H1 (cell line): ENCODE data around the gene STAT1. TPM values are rescaled to one million over a fixed set of nuclear protein-coding genes. Genes with fewer than 3 reads are reported as not detected.

ENCODE experiments used
- CTCF ChIA-PET: fragments of 300-600 bp; sonication (Branson Sonifier 250); formaldehyde crosslinking; loops from one replicate; lab custom pipeline; 2021; ENCODE audit not compliant: partially characterized antibody; lab: Charles Lee
- POLR2A ChIA-PET: fragments of 300-600 bp; sonication (Branson Sonifier 250); formaldehyde crosslinking; loops from one replicate; lab custom pipeline; 2021; ENCODE audit warnings: inconsistent platforms; ENCODE audit not compliant: partially characterized antibody; lab: Charles Lee
- DNase-seq, 2 experiments: peaks; one replicate each; pipeline versions ENCODE4 v3.0.0 to v3.0.0-alpha.2; 2010 to 2022; ENCODE audit warnings: low spot score in 2 of 2, low read depth in 1 of 2, mixed read lengths in 1 of 2
- FAIRE-seq: peaks from 2 replicates; lab custom pipeline; 2011; peaks lifted over from hg19 to GRCh38; lab: Jason Lieb, UNC
- H2AFZ ChIP-seq: 2 replicates; pipeline ENCODE4 v1.8.1; 2012; ENCODE audit warnings: low read length, inconsistent platforms
- H2AK5ac ChIP-seq: 2 replicates; pipeline ENCODE4 v1.6.1; 2013; ENCODE audit warnings: low read depth, low read length
- H2BK120ac ChIP-seq: replicated peaks from 2 replicates; pipeline ENCODE3; 2013; ENCODE audit warnings: low read depth, low read length, inconsistent platforms
- H2BK12ac ChIP-seq: 2 replicates; pipeline ENCODE4 v1.6.1; 2013; ENCODE audit warnings: low read depth, low read length
- H2BK15ac ChIP-seq: 2 replicates; pipeline ENCODE4 v1.6.1; 2013; ENCODE audit warnings: low read length
- H2BK20ac ChIP-seq: 2 replicates; pipeline ENCODE4 v1.6.1; 2013; ENCODE audit warnings: low read length
- H2BK5ac ChIP-seq: 2 replicates; pipeline ENCODE4 v1.6.1; 2013; ENCODE audit warnings: low read depth, low read length
- H3K14ac ChIP-seq: 2 replicates; pipeline ENCODE4 v1.6.1; 2013; ENCODE audit warnings: inconsistent platforms; ENCODE audit not compliant: insufficient read length
- H3K18ac ChIP-seq: 2 replicates; pipeline ENCODE4 v1.6.1; 2013; ENCODE audit warnings: low read length; ENCODE audit errors: extremely low read depth
- H3K23ac ChIP-seq: 2 replicates; pipeline ENCODE4 v1.6.1; 2013; ENCODE audit warnings: inconsistent platforms; ENCODE audit not compliant: insufficient read length
- H3K23me2 ChIP-seq: 2 replicates; pipeline ENCODE4 v1.6.1; 2013; ENCODE audit warnings: low read depth, low read length
- H3K27ac ChIP-seq: 2 replicates; pipeline ENCODE4 v1.6.1; 2011; ENCODE audit warnings: low read depth, low read length, inconsistent platforms
- H3K27me3 ChIP-seq, 4 experiments: replicated peaks in 1 of 4; 1 replicate in 1 of 4; 2 replicates in 3 of 4; pipeline versions ENCODE4 v1.6.1 to v1.8.1; 2011 to 2013; ENCODE audit warnings: low read length in 3 of 4, mild to moderate bottlenecking in 3 of 4, inconsistent platforms in 2 of 4, mixed read lengths in 2 of 4, moderate library complexity in 1 of 4; ENCODE audit not compliant: control insufficient read depth in 3 of 4, insufficient read depth in 3 of 4; ENCODE audit errors: extremely low read depth in 1 of 4
- H3K36me3 ChIP-seq, 4 experiments: 2 replicates each; pipeline versions ENCODE4 v1.6.1 to v1.8.1; 2011 to 2013; ENCODE audit warnings: mild to moderate bottlenecking in 4 of 4, low read length in 3 of 4, moderate library complexity in 2 of 4, control low read depth in 1 of 4, inconsistent platforms in 1 of 4; ENCODE audit not compliant: insufficient read depth in 4 of 4, control insufficient read depth in 2 of 4
- H3K4ac ChIP-seq: replicated peaks from 2 replicates; pipeline ENCODE3; 2013; ENCODE audit warnings: low read length, low read depth, mixed read lengths, inconsistent platforms; ENCODE audit not compliant: insufficient read length
- H3K4me1 ChIP-seq, 4 experiments: replicated peaks in 1 of 4; 1 replicate in 1 of 4; 2 replicates in 3 of 4; pipeline versions ENCODE4 v1.6.1 to v1.8.1; 2011 to 2013; ENCODE audit warnings: low read length in 3 of 4, inconsistent platforms in 2 of 4, mixed read lengths in 1 of 4; ENCODE audit not compliant: insufficient read depth in 4 of 4, control insufficient read depth in 3 of 4
- H3K4me2 ChIP-seq, 2 experiments: 2 replicates each; pipeline versions ENCODE4 v1.6.1 to v1.8.1; 2011 to 2013; ENCODE audit warnings: low read depth in 2 of 2, low read length in 2 of 2, control low read depth in 1 of 2, inconsistent platforms in 1 of 2, mild to moderate bottlenecking in 1 of 2; ENCODE audit not compliant: insufficient read depth in 1 of 2
- H3K4me3 ChIP-seq, 4 experiments: fragments of 200-600, 300-600 bp in 1 of 4; sonication (generic), shearing (Covaris generic), sonication (Bioruptor Twin) in 1 of 4; 2 replicates each; pipeline versions ENCODE4 v1.5.1 to v1.8.1; 2011 to 2016; ENCODE audit warnings: low read length in 4 of 4, low read depth in 3 of 4, control low read depth in 2 of 4, inconsistent platforms in 2 of 4, mild to moderate bottlenecking in 2 of 4, mixed read lengths in 1 of 4, moderate library complexity in 1 of 4; ENCODE audit not compliant: insufficient read depth in 2 of 4; ENCODE audit errors: extremely low read depth in 1 of 4
- H3K56ac ChIP-seq: replicated peaks from 2 replicates; pipeline ENCODE3; 2013; ENCODE audit warnings: low read depth, mild to moderate bottlenecking, mixed read lengths, low read length, inconsistent platforms; ENCODE audit not compliant: insufficient read length
- H3K79me1 ChIP-seq: 2 replicates; pipeline ENCODE4 v1.6.1; 2013; ENCODE audit warnings: low read depth, low read length, control low read depth
- H3K79me2 ChIP-seq, 2 experiments: 2 replicates each; pipeline versions ENCODE4 v1.6.1 to v1.8.1; 2012 to 2013; ENCODE audit warnings: low read length in 2 of 2, mild to moderate bottlenecking in 2 of 2, inconsistent platforms in 1 of 2; ENCODE audit not compliant: insufficient read depth in 2 of 2, control insufficient read depth in 1 of 2
- H3K9ac ChIP-seq, 4 experiments: replicated peaks in 1 of 4; 1 replicate in 1 of 4; 2 replicates in 3 of 4; pipeline versions ENCODE4 v1.6.1 to v1.8.1; 2011 to 2013; ENCODE audit warnings: low read depth in 3 of 4, low read length in 3 of 4, control low read depth in 2 of 4, mild to moderate bottlenecking in 2 of 4, moderate library complexity in 2 of 4, inconsistent platforms in 1 of 4; ENCODE audit errors: extremely low read depth in 1 of 4
- H3K9me3 ChIP-seq, 2 experiments: 2 replicates each; pipeline versions ENCODE4 v1.6.1 to v1.8.1; 2012 to 2013; ENCODE audit warnings: mild to moderate bottlenecking in 2 of 2, moderate library complexity in 2 of 2, control low read depth in 1 of 2, inconsistent platforms in 1 of 2, low read depth in 1 of 2, low read length in 1 of 2, mixed read lengths in 1 of 2; ENCODE audit not compliant: insufficient read depth in 2 of 2
- H4K20me1 ChIP-seq, 2 experiments: replicated peaks in 1 of 2; 2 replicates each; pipeline versions ENCODE3 to v1.8.1; 2011 to 2013; ENCODE audit warnings: inconsistent platforms in 2 of 2, low read length in 2 of 2, mild to moderate bottlenecking in 1 of 2; ENCODE audit not compliant: insufficient read depth in 2 of 2, control insufficient read depth in 1 of 2
- H4K5ac ChIP-seq: 2 replicates; pipeline ENCODE4 v1.6.1; 2013; ENCODE audit warnings: low read length, low read depth, mixed read lengths, inconsistent platforms; ENCODE audit not compliant: insufficient read length
- H4K8ac ChIP-seq: 2 replicates; pipeline ENCODE4 v1.8.0; 2013; ENCODE audit warnings: mild to moderate bottlenecking, moderate library complexity, low read length, inconsistent platforms; ENCODE audit not compliant: insufficient read depth; ENCODE audit errors: extremely low read depth
- H4K91ac ChIP-seq: replicated peaks from 2 replicates; pipeline ENCODE3; 2013; ENCODE audit warnings: low read length, mixed read lengths, inconsistent platforms; ENCODE audit not compliant: insufficient read length
- BACH1 ChIP-seq: IDR thresholded peaks from 2 replicates; pipeline ENCODE4 v1.6.1; 2012; ENCODE audit warnings: low read length, improper control_type of control experiment
- BCL11A ChIP-seq, 2 experiments: IDR thresholded peaks; one replicate each; pipeline ENCODE4 v1.6.1; 2011; ENCODE audit warnings: low read depth in 2 of 2, low read length in 2 of 2, mild to moderate bottlenecking in 2 of 2
- BRCA1 ChIP-seq: IDR thresholded peaks from 2 replicates; pipeline ENCODE4 v1.6.1; 2012; ENCODE audit warnings: low read depth, low read length, improper control_type of control experiment
- CEBPB ChIP-seq: IDR thresholded peaks from 2 replicates; pipeline ENCODE4 v1.6.1; 2012; ENCODE audit warnings: low read depth, low read length
- CREB1 ChIP-seq: IDR thresholded peaks from 2 replicates; pipeline ENCODE4 v1.6.1; 2012; ENCODE audit warnings: inconsistent platforms
- CTCF ChIP-seq, 3 experiments: IDR thresholded peaks; 1 replicate in 2 of 3; 2 replicates in 1 of 3; pipeline versions ENCODE4 v1.5.1 to v1.6.1; 2011; ENCODE audit warnings: low read length in 3 of 3, mild to moderate bottlenecking in 3 of 3, inconsistent platforms in 2 of 3, low read depth in 1 of 3, moderate library complexity in 1 of 3; ENCODE audit not compliant: insufficient read depth in 1 of 3; ENCODE audit errors: control extremely low read depth in 1 of 3
- HDAC2 ChIP-seq, 2 experiments: fragments of 300-600 bp in 1 of 2; sonication (generic) in 1 of 2; IDR thresholded peaks; 2 replicates each; pipeline ENCODE4 v1.6.1; 2011 to 2012; ENCODE audit warnings: low read depth in 2 of 2, low read length in 2 of 2, mild to moderate bottlenecking in 2 of 2, moderate library complexity in 2 of 2, borderline replicate concordance in 1 of 2, inconsistent platforms in 1 of 2
- SAP30 ChIP-seq: fragments of 300-600 bp; sonication (generic); IDR thresholded peaks from 2 replicates; pipeline ENCODE4 v1.7.1; 2012; ENCODE audit warnings: low read length, moderate library complexity, mild to moderate bottlenecking, inconsistent platforms; ENCODE audit not compliant: insufficient read depth, insufficient replicate concordance
- SIN3A ChIP-seq, 2 experiments: IDR thresholded peaks in 1 of 2; conservative IDR thresholded peaks in 1 of 2; 2 replicates each; pipeline ENCODE4 v1.6.1; 2011 to 2012; ENCODE audit warnings: low read length in 2 of 2, improper control_type of control experiment in 1 of 2, low read depth in 1 of 2, mild to moderate bottlenecking in 1 of 2
- SP1 ChIP-seq: IDR thresholded peaks from 2 replicates; pipeline ENCODE4 v1.6.1; 2011; ENCODE audit warnings: low read depth, low read length
- SP2 ChIP-seq: IDR thresholded peaks from 2 replicates; pipeline ENCODE4 v1.6.1; 2012; ENCODE audit warnings: mild to moderate bottlenecking, low read length, inconsistent platforms
- WGBS, 2 experiments: shearing (Covaris generic) in 1 of 2; methylation state at CpG; one replicate each; pipeline versions ENCODE4 v1.1.6 to v1.1.7; 2013 to 2015; ENCODE audit warnings: low lambda C conversion rate in 2 of 2, mixed read lengths in 2 of 2, inconsistent platforms in 1 of 2, low coverage in 1 of 2, missing lambda C conversion rate in 1 of 2; ENCODE audit not compliant: insufficient replicate concordance in 2 of 2, insufficient coverage in 1 of 2, insufficient read length in 1 of 2; ENCODE audit errors: extremely low coverage in 1 of 2, missing lambda C conversion rate in 1 of 2; 5-methylcytosine and 5-hydroxymethylcytosine counted together
- polyA plus RNA-seq, 7 experiments: library from polyadenylated mRNA; depleted of rRNA in 3 of 7; stranded (reverse) in 5 of 7; unstranded in 2 of 7; fragments of >200 nt in 5 of 7; fragments of 200-250 nt in 2 of 7; gene quantifications; 1 replicate in 5 of 7; 2 replicates in 1 of 7; 4 replicates in 1 of 7; pipeline versions ENCODE4 v1.2.1 to v1.2.3, GENCODE V29; 2011 to 2013; ENCODE audit warnings: missing spikeins in 2 of 7, mixed read lengths in 2 of 7
- total RNA-seq: library from RNA; stranded (reverse); fragmentation: NEBNext Ultra II Directional; extraction: Animal tissue kit (Norgen Biotek cat#: 25700); gene quantifications from 2 replicates; pipeline ENCODE4 v1.2.1, GENCODE V29; 2021

The STAT1 gene
- total and polyA plus RNA-seq, 2 of the 8 experiments (the other 6 are each of a cell fraction or from before 2014, with no cell fraction given), result 20.3 to 43.0 TPM

- no peak overlapping the region for H2AFZ ChIP-seq
- ChIA-PET CTCF (interaction anchor here (1.4 to 5.6 kb wide), 3 partner anchors 10 to 117 kb away, joined by 6 to 55 read pairs (median 7); no protein-coding TSS in a partner anchor), POLR2A (no interaction called here)
- H4K91ac ChIP-seq, result no peak overlapping the region
- DNase-seq (no peak), FAIRE-seq (no peak)
- no peaks in the 10 kb centered on the region for H3K79me2 ChIP-seq
- no peak overlapping the region for H3K18ac ChIP-seq
- no peaks in the 10 kb centered on the region for H3K23me2 ChIP-seq
- no peak overlapping the region for H3K27ac ChIP-seq
- H3K9ac ChIP-seq, result no peak overlapping the region
- H2BK5ac ChIP-seq, result no peak overlapping the region
- H2BK20ac ChIP-seq, result no peak overlapping the region
- no peak overlapping the region for H3K14ac ChIP-seq
- H3K9me3 ChIP-seq, result no peaks in the 10 kb centered on the region
- H3K56ac ChIP-seq, result no peak overlapping the region
- H3K36me3 ChIP-seq, result no peaks in the 10 kb centered on the region
- no peaks in the 10 kb centered on the region for H3K4me1 ChIP-seq
- no peak overlapping the region for H2BK12ac ChIP-seq
- H3K27me3 ChIP-seq, result no peaks in the 10 kb centered on the region
- no peak overlapping the region for H2BK15ac ChIP-seq
- no peak overlapping the region for H3K4ac ChIP-seq
- no peak overlapping the region for H3K4me2 ChIP-seq
- 89% methylated on average over 2 of the region's 2 CpGs; no CpG with 5 or more reads in 1 of the 2 experiments for WGBS, 2 experiments
- H3K4me3 ChIP-seq, result no peak overlapping the region
- H4K20me1 ChIP-seq, result no peaks in the 10 kb centered on the region
- no peak overlapping the region for H2AK5ac ChIP-seq
- H3K79me1 ChIP-seq, result no peaks in the 10 kb centered on the region
- H4K5ac ChIP-seq, result no peak overlapping the region
- no peak overlapping the region for H2BK120ac ChIP-seq
- no peak overlapping the region for H3K23ac ChIP-seq
- no peak overlapping the region for H4K8ac ChIP-seq
- no peak for TF ChIP-seq CTCF (IDR thresholded peaks at IDR 0.05; ENCODE audit: control extremely low read depth in 1 of 3, insufficient read depth in 1 of 3, low read depth in 1 of 3, low read length in 3 of 3)
- TF ChIP-seq SIN3A (conservative IDR thresholded peaks at IDR 0.05 in 1 of 2, IDR thresholded peaks at IDR 0.05 in 1 of 2; ENCODE audit: low read depth in 1 of 2, low read length in 2 of 2), result no peak
- no peak for TF ChIP-seq CREB1
- no peak for TF ChIP-seq SP2
- TF ChIP-seq BCL11A (IDR thresholded peaks at IDR 0.05; ENCODE audit: low read depth in 2 of 2, low read length in 2 of 2), result no peak
- TF ChIP-seq BACH1, result no peak
- no peak for TF ChIP-seq BRCA1
- no peak for TF ChIP-seq SAP30
- no peak for TF ChIP-seq HDAC2 (IDR thresholded peaks at IDR 0.05; ENCODE audit: borderline replicate concordance in 1 of 2, low read depth in 2 of 2, low read length in 2 of 2)
- TF ChIP-seq SP1, result no peak
- TF ChIP-seq CEBPB, result no peak
Observed at GRCh38 chr2:191038741-191039140, 24.8 kb upstream of the STAT1 start.
